GM21381 (cell line): ENCODE results near the gene C1QA.

ENCODE experiments used
- ATAC-seq: cut with Tn5 transposase; IDR thresholded peaks from one replicate; pipeline ENCODE4 v1.9.1; 2021; ENCODE audit warnings: mild to moderate bottlenecking, moderate library complexity; ENCODE audit not compliant: unreplicated experiment

The C1QA gene, protein sequence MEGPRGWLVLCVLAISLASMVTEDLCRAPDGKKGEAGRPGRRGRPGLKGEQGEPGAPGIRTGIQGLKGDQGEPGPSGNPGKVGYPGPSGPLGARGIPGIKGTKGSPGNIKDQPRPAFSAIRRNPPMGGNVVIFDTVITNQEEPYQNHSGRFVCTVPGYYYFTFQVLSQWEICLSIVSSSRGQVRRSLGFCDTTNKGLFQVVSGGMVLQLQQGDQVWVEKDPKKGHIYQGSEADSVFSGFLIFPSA

DNA sequence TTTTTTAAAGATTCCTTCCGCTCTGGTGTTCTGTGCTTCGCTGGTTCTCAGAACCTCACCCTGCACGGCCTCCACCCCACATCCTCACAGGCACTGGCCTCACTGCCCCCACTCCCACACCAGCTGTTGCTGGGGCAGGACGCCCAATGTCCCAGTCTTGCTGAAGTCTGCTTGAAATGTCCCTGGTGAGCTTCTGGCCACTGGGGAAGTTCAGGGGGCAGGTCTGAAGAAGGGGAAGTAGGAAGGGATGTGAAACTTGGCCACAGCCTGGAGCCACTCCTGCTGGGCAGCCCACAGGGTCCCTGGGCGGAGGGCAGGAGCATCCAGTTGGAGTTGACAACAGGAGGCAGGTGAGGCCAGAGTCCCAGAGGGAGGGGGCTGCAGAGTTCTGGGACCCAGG lies at the start of gene C1QA:
Gene C1QA, plus strand, starts transcription at position 276 of the 400 bp plus-strand sequence. CDS start 989 bp downstream, outside the sequence.
- ATAC-seq, result no peak

GRCh38 chr1:22587247-22587646 lies 49.2 kb upstream of the C1QA start:
- no peak for ATAC-seq

DNA sequence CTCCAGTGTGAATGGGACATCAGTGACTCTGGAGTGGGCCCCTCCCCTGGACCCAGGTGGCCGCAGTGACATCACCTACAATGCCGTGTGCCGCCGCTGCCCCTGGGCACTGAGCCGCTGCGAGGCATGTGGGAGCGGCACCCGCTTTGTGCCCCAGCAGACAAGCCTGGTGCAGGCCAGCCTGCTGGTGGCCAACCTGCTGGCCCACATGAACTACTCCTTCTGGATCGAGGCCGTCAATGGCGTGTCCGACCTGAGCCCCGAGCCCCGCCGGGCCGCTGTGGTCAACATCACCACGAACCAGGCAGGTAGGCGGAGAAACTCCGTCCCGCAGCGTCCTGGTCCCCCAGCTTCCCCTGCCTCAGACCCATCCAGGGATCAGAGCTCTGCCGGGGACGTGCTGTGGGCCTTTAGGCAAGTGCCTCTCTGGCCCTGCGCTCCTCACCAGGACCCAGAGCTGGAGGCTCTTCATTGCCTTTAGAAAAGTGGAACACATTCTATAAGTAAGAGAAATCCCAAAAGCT lies 47.5 kb upstream of the C1QA start:
- no peak for ATAC-seq

- no peak for ATAC-seq
These were observed 44.9 kb upstream of the C1QA start for GRCh38 chr1:22591576-22591975.

- no peak for ATAC-seq
These were observed 44.4 kb upstream of the C1QA start for GRCh38 chr1:22592051-22592450.

GRCh38 chr1:22592919-22593790 lies 43.3 kb upstream of the C1QA start:
- ATAC-seq, result no peak

DNA sequence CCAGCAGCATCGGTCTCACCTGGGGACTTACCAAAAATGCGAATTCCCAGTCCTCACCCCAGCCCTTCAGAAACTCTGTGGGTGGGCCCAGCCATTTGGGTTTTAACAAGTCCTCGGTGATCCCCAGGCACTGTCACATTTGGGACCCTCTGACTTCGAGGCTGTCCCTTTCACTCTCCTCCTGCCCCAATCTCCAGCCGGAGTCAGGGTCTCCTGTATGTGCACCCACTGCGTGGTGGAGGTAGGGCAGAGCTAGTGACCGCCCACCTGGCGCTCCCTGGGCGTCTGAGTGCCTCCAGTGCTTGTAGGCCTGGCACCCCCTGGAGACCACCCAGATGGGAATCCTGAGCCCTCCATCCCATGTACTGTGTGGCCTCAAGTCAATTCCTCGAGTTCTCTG lies 42.0 kb upstream of the C1QA start:
- ATAC-seq, result no peak

GRCh38 chr1:22595108-22595507 lies 41.3 kb upstream of the C1QA start:
- no peak for ATAC-seq

DNA sequence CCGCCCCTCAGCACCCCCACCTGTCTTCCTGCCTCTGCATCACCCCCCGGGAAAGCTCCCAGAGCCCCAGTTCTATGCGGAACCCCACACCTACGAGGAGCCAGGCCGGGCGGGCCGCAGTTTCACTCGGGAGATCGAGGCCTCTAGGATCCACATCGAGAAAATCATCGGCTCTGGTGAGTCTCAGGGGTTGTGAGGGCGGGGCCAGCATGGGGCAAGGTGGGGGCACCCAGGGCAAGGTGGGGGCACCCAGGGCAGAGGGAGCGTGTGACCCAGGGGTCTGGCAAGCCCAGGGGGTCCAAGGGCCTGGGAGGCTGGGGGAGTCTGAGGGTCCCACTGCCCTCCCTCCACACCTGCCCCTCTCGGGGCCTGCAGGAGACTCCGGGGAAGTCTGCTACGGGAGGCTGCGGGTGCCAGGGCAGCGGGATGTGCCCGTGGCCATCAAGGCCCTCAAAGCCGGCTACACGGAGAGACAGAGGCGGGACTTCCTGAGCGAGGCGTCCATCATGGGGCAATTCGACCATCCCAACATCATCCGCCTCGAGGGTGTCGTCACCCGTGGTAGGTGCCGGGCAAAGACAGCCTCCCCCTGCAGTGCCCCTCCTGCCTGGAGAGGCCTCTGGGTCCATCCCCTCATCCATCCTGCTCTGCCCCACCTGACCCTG lies 39.0 kb upstream of the C1QA start:
- no peak for ATAC-seq

DNA sequence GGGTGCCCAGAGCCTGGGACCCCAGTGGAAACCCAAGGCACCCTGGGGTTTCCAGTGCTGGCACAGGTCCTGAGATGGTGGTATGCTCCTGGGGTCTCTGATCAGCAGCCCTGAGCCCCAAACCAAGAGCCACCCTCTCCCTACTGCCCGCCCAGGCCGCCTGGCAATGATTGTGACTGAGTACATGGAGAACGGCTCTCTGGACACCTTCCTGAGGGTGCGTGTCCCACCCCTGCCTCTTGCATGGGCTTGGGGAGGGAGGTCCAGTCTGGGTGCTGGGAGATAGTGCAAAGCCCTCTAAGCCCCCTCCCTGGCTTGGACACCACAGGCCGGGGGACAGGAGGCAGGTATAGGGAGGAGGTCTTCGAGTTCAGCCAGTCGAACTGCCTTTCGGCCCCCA lies 38.4 kb upstream of the C1QA start:
- ATAC-seq, result no peak

DNA sequence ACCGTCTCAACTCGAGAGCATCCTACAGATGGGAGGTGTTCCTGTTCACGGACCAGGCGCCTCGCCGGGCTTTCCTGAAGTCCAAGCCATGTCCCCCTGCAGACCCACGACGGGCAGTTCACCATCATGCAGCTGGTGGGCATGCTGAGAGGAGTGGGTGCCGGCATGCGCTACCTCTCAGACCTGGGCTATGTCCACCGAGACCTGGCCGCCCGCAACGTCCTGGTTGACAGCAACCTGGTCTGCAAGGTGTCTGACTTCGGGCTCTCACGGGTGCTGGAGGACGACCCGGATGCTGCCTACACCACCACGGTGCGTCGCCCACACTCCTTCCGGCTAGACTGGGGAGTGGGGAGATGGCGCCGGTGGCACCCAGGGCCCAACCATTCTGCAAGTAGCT lies 37.7 kb upstream of the C1QA start:
- ATAC-seq, result no peak

DNA sequence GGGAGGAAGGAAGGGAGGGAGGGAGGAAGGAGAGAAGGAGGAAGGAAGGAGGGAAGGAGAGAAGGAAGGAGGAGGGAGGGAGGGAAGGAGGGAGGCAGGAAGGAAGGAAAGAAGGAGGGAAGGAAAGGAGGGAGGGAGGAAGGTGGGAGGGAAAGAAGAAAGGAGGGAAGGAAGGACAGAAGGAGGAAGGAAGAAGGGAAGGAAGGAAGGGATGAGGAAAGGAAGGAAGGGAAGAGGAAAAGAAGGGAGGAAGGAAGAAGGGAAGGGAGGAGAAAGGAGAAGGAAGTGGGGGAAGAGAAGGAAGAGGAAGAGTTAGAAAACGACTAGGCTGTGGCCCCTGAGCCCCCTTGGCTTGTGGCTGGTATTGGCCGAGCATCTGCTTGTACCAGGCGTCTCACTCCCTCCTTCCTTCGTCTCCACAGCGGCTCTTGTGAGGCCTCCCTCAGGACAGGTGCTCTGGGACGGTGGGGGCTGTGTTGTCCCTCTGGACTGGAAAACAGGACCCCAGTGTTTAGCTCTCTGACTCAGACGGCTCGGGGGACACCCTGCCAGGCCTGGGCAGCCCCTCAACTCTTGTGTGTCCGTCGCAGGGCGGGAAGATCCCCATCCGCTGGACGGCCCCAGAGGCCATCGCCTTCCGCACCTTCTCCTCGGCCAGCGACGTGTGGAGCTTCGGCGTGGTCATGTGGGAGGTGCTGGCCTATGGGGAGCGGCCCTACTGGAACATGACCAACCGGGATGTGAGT lies 36.2 kb upstream of the C1QA start:
- no peak for ATAC-seq

GRCh38 chr1:22600817-22601605 lies 35.4 kb upstream of the C1QA start:
- no peak for ATAC-seq

GRCh38 chr1:22601610-22602009 lies 34.8 kb upstream of the C1QA start:
- no peak for ATAC-seq

DNA sequence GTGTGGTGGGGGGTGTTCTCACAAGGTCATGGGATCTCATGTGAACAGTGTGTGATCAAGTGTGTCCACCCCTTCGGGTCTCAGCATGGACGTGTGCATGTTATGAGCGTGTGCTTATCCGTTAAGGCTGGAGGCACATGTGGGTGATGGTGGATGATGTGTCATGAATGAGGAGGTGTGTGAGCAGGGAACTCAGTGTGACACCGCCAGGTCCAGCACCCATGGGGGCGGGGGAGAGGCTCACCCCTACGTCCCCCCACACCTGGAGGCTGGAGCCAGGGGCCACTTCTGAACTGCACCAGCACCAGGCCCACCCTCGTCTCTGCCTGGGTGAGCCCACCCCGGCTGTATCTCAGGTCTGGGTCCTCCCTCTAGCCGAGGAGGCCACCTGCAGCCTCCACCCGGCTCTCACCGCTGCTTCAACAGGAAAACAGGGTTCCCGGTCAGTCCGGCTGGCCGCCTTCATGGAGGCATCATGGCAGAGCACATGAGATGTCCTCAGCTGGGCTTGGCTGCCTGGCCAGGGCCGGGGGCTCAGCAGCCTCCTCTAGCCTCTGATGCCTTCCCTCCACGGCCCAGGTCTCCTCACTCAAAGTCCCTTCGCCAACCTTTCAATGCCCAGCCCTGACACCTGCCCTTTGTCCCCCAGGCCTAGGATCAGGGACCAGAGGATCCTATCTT lies 34.2 kb upstream of the C1QA start:
- ATAC-seq, result no peak

- no peak for ATAC-seq
These were observed 30.3 kb upstream of the C1QA start for GRCh38 chr1:22606161-22606560.

DNA sequence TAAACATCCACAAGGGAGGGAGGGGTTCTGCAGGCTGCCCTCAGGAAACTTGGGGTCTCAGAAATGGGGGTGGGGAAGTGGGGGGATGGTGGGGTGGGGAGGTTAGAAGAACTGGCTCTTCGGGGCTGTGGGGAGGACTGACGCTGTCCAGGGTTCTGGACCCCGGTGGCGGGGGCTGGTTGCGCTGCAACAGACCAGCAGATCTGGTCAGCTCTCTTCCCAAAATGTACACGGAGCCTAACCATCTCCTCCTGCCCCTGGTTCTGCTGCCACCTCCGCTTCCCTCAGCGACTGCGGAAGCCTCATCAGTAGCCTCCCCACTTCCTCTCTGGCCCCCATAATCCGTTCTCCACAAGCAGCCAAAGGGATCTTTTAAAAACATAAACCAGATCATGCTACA lies 29.3 kb upstream of the C1QA start:
- no peak for ATAC-seq

DNA sequence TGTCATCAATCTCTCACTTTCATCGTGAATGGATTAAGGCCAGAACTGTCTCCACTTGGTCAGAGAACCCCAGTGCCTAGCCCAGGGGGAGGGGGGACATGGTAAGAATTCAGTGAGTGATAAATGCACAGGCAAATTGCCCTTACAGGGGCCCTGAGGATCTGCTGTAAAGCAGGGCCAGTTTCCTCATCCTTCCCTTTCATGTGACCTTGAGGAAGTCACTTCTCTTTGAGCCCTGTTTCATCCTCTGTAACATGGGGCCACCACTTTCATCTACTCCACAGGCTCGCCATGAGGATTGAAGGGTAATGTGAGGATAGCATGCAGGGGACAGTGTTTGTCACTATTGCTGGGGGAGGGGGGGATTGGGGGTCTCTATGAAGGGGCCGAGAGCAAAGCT lies 28.1 kb upstream of the C1QA start:
- ATAC-seq, result no peak

GRCh38 chr1:22609291-22609690 lies 27.1 kb upstream of the C1QA start:
- no peak for ATAC-seq

GRCh38 chr1:22611530-22611947 lies 24.9 kb upstream of the C1QA start:
- ATAC-seq, result no peak
